ENCODE measurements around the gene TOMM34. TPM values are rescaled to one million over a fixed set of nuclear protein-coding genes. Genes with fewer than 3 reads are reported as not detected.
A peak's percentile ranks its signal among the peaks of the same experiment; 100 is the strongest.

TOMM34 gene
- total RNA-seq, 1 experiment from 2014 or later, result 37.5 TPM

DNA sequence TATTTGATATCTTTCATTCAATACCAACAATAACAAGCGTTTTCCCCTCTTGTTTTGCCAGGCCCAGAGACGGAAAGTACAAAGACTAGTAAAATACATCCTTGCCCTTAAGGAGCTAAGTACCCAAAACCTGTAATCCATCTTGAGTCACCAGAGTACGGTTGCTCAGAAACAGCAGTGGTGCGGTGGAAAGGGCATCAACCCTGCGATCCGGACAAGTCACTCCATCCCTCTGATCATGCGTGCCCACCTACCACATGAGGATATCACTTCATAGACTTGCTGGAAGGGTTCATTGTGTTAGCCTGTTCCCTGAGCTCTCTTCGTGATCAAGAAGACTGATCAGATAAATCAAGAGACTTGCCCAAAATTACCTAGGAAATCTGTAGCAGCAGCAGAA lies 1.9 kb downstream of the TOMM34 start:
- Histone ChIP-seq H3K27me3 (ENCODE audit: insufficient read depth, low read length) (no peaks in the 10 kb centered on the region; the same call in 1 of the 2 replicates), H3K9me3 (ENCODE audit: control insufficient read depth, low read depth, low read length) (no peaks in the 10 kb centered on the region), H3K56ac (ENCODE audit: insufficient read length, low read depth, low read length) (no peak overlapping the region), H3K9ac (ENCODE audit: extremely low read depth, insufficient read length, low read length) (no peak overlapping the region), H3K18ac (ENCODE audit: insufficient read length, low read depth, low read length) (no peak overlapping the region), H3T11ph (ENCODE audit: low read length) (no peak overlapping the region), H4K91ac (ENCODE audit: insufficient read length, low read depth, low read length) (no peak overlapping the region), H2BK12ac (ENCODE audit: insufficient read length, low read depth, low read length) (no peak overlapping the region), H3K79me1 (ENCODE audit: insufficient read depth, low read depth, low read length, poor library complexity, severe bottlenecking) (peaks cover 4% of the 10 kb centered on the region), H3K23ac (ENCODE audit: insufficient read length, low read depth, low read length) (no peak overlapping the region), H2BK120ac (ENCODE audit: low read depth, low read length, poor library complexity, severe bottlenecking) (no peak overlapping the region), H3K27ac (ENCODE audit: insufficient read length, low read depth, low read length) (no peak overlapping the region), H4K5ac (ENCODE audit: insufficient read length, low read depth, low read length) (no peak overlapping the region), H2AK5ac (ENCODE audit: insufficient read length, low read length) (no peak overlapping the region), H4K8ac (replicated peaks; ENCODE audit: insufficient read length, low read depth, low read length) (no peak overlapping the region), H2AFZ (ENCODE audit: low read length) (no peak overlapping the region), H2BK20ac (ENCODE audit: low read depth, low read length, poor library complexity, severe bottlenecking) (no peak overlapping the region), H3K4me1 (ENCODE audit: insufficient read depth, low read length) (0 out of 2 replicates have a peak, but pooled peaks cover 2% of the 10 kb centered on the region), H2BK15ac (ENCODE audit: low read depth, low read length) (no peak overlapping the region), H3K23me2 (ENCODE audit: insufficient read length, low read depth, low read length, poor library complexity, severe bottlenecking) (peaks cover 6% of the 10 kb centered on the region), H4K20me1 (ENCODE audit: control insufficient read depth, insufficient read depth, insufficient read length) (no peaks in the 10 kb centered on the region), H3K4me2 (ENCODE audit: insufficient read depth, insufficient read length, low read length) (no peak overlapping the region), H3K14ac (ENCODE audit: insufficient read depth, low read length) (no peak overlapping the region), H2BK5ac (ENCODE audit: insufficient read length, low read length) (no peak overlapping the region), H3K4ac (ENCODE audit: low read depth, low read length) (no peak overlapping the region), H3K79me2 (ENCODE audit: insufficient read depth, low read length) (no peaks in the 10 kb centered on the region)
- no peak overlapping the region for H3K27ac Mint-ChIP-seq
- H3K27me3 Mint-ChIP-seq (ENCODE audit: low read depth), result peaks cover 29% of the 10 kb centered on the region
- H3K4me3 Mint-ChIP-seq, result peak overlapping the region; percentile 87 to 95; a peak in 4 of 5 replicates
- peaks cover 27 to 34% of the 10 kb centered on the region in 2 experiments for H3K4me1 Mint-ChIP-seq
- peaks cover 26 to 44% (median 42%) of the 10 kb centered on the region in 3 experiments; a peak in 6 of 7 replicates for H3K36me3 Mint-ChIP-seq (ENCODE audit: insufficient read depth in 1 of 3, low read depth in 3 of 3)
- WGBS (ENCODE audit: extremely low coverage, insufficient read length, low lambda C conversion rate), result no CpG with 5 or more reads among the region's 8 CpGs
- no peaks in the 10 kb centered on the region; a peak in 1 of 5 replicates for H3K9me3 Mint-ChIP-seq
- DNase-seq, result no peak
- TF ChIP-seq, protein P1, sequence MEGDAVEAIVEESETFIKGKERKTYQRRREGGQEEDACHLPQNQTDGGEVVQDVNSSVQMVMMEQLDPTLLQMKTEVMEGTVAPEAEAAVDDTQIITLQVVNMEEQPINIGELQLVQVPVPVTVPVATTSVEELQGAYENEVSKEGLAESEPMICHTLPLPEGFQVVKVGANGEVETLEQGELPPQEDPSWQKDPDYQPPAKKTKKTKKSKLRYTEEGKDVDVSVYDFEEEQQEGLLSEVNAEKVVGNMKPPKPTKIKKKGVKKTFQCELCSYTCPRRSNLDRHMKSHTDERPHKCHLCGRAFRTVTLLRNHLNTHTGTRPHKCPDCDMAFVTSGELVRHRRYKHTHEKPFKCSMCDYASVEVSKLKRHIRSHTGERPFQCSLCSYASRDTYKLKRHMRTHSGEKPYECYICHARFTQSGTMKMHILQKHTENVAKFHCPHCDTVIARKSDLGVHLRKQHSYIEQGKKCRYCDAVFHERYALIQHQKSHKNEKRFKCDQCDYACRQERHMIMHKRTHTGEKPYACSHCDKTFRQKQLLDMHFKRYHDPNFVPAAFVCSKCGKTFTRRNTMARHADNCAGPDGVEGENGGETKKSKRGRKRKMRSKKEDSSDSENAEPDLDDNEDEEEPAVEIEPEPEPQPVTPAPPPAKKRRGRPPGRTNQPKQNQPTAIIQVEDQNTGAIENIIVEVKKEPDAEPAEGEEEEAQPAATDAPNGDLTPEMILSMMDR (conservative IDR thresholded peaks at IDR 0.05), result no peak
